HEK293T (cell line): ENCODE data around the gene KBTBD13.
"Not testable (repeated sequence)": the region's sequence is repeated elsewhere in the genome, so short reads cannot be mapped to it uniquely, and the experiment has no call there.

Experiments used
- CTCF ChIA-PET: fragments of 350-600 bp; formaldehyde crosslinking; extraction: SDS; loops from one replicate; lab custom pipeline; 2021; ENCODE audit warnings: antibody characterized with exemption, inconsistent platforms; lab: Yijun Ruan, JAX
- POLR2A ChIA-PET: fragments of 350-600 bp; formaldehyde crosslinking; extraction: SDS; loops from one replicate; lab custom pipeline; 2020; ENCODE audit warnings: antibody characterized with exemption, inconsistent platforms; lab: Yijun Ruan, JAX
- DNase-seq: peaks from one replicate; pipeline ENCODE4 v3.0.0; 2012; ENCODE audit warnings: mixed read lengths; ENCODE audit errors: extremely low spot score
- ARNT ChIP-seq: fragments of 450-650 bp; IDR thresholded peaks from 2 replicates; pipeline ENCODE4 v1.6.1; 2017; ENCODE audit warnings: mild to moderate bottlenecking
- BHLHE40 ChIP-seq: fragments of 450-650 bp; IDR thresholded peaks from 2 replicates; pipeline ENCODE4 v1.6.1; 2016; ENCODE audit warnings: mild to moderate bottlenecking, moderate library complexity, borderline replicate concordance
- CTBP1 ChIP-seq: fragments of 450-650 bp; IDR thresholded peaks from 2 replicates; pipeline ENCODE4 v1.6.1; 2016; ENCODE audit warnings: borderline replicate concordance
- ELF4 ChIP-seq: fragments of 450-650 bp; IDR thresholded peaks from 2 replicates; pipeline ENCODE4 v1.6.1; 2017; ENCODE audit warnings: antibody characterized with exemption
- FOXA1 ChIP-seq: fragments of 450-650 bp; IDR thresholded peaks from 2 replicates; pipeline ENCODE4 v1.6.1; 2016; ENCODE audit warnings: mild to moderate bottlenecking
- FOXK2 ChIP-seq: fragments of 450-650 bp; IDR thresholded peaks from 2 replicates; pipeline ENCODE4 v1.6.1; 2016; ENCODE audit warnings: mild to moderate bottlenecking
- FOXM1 ChIP-seq: fragments of 450-650 bp; IDR thresholded peaks from 2 replicates; pipeline ENCODE4 v1.6.1; 2017; ENCODE audit warnings: mild to moderate bottlenecking, borderline replicate concordance
- HDGF ChIP-seq: fragments of 450-650 bp; IDR thresholded peaks from 2 replicates; pipeline ENCODE4 v1.6.1; 2017; ENCODE audit warnings: antibody characterized with exemption, borderline replicate concordance
- L3MBTL2 ChIP-seq: fragments of 450-650 bp; conservative IDR thresholded peaks from 2 replicates; pipeline ENCODE4 v1.6.1; 2016; ENCODE audit warnings: mild to moderate bottlenecking
- LEF1 ChIP-seq: fragments of 450-650 bp; IDR thresholded peaks from 2 replicates; pipeline ENCODE4 v1.6.1; 2017; ENCODE audit warnings: mild to moderate bottlenecking, borderline replicate concordance
- NFRKB ChIP-seq: fragments of 450-650 bp; IDR thresholded peaks from 2 replicates; pipeline ENCODE4 v1.6.1; 2016; ENCODE audit warnings: mild to moderate bottlenecking, moderate library complexity
- SP1 ChIP-seq: fragments of 450-650 bp; IDR thresholded peaks from 2 replicates; pipeline ENCODE4 v1.6.1; 2017
- SUZ12 ChIP-seq: fragments of 450-650 bp; IDR thresholded peaks from 2 replicates; pipeline ENCODE4 v1.6.1; 2016; ENCODE audit warnings: mild to moderate bottlenecking
- TARDBP ChIP-seq: fragments of 450-650 bp; IDR thresholded peaks from 2 replicates; pipeline ENCODE4 v1.6.1; 2016
- ZNF384 ChIP-seq: fragments of 450-650 bp; IDR thresholded peaks from 2 replicates; pipeline ENCODE4 v1.6.1; 2016
- TF ChIP-seq, protein P1 (sequence below): fragments of 450-650 bp; IDR thresholded peaks from 2 replicates; pipeline ENCODE4 v1.6.1; 2016

KBTBD13 gene

DNA sequence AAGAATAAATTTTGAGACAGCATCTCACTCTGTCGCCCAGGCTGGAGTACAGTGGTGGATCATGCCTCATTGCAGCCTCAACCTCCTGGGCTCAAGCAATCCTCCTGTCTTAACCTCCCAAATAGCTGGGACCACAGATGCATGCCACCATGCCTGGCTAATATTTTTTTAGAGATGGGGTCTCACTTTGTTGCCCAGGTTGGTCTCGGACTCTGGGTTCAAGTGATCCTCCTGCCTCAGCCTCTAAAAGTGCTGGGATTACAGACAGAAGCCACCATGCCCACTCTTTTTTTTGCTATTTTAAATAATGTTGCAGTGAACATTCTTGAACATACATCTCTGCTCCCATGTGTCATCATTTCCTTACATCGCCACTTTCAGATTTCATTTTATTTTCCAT, 38.1 kb upstream of the KBTBD13 start:
- TF ChIP-seq ARNT, result no peak
- TF ChIP-seq FOXA1, result no peak
- no peak for TF ChIP-seq TARDBP
- no peak for TF ChIP-seq NFRKB
- no peak for TF ChIP-seq HDGF
- TF ChIP-seq FOXK2, result no peak
- no peak for TF ChIP-seq ELF4
- POLR2A ChIA-PET, result no interaction called here
- CTCF ChIA-PET, result interaction anchor here (0.7 kb wide), 1 partner anchor 16 kb away, joined by 4 read pairs; no protein-coding TSS in a partner anchor
- no peak for DNase-seq

DNA sequence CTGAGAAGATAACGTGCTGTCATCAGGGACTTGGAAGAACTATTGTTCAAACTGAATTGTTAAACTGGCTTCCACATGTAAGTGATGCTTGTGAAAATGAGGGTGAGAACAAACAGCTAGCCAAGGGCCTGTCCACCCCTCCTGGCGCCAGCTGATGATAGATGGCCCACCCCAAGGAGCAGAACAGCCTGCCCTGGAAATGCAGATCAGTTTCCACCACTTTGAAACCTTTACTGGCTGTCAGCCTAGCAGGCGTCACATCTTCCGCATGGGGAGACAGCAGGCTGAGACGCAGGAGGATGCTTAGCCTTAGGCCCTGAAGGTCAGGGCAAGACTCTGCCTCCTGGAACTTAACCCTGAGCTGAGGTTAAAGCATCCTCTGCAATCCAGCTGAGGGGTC, 37.7 kb upstream of the KBTBD13 start:
- no peak for DNase-seq
- ChIA-PET CTCF (no interaction called here), POLR2A (no interaction called here)
- no peak for TF ChIP-seq L3MBTL2

DNA sequence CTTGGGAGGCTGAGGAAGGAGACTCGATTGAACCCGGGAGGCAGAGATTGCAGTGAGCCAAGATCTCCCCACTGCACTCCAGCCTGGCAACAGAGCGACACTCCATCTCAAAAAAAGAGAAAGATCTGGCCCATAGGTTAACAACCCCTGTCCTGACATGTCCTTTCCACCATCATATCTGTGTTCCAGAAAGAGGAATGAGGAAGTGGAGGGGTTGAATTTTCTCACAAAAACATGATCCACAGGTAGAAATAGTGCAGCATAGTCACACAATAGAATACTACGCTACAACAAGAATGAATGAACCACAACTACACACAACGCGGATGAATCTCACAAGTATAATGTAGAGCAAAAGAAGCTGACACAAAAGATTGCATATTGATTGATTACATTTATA, 36.1 kb upstream of the KBTBD13 start:
- ChIA-PET POLR2A (no interaction called here), CTCF (no interaction called here)
- no peak for DNase-seq
- TF ChIP-seq, protein P1, sequence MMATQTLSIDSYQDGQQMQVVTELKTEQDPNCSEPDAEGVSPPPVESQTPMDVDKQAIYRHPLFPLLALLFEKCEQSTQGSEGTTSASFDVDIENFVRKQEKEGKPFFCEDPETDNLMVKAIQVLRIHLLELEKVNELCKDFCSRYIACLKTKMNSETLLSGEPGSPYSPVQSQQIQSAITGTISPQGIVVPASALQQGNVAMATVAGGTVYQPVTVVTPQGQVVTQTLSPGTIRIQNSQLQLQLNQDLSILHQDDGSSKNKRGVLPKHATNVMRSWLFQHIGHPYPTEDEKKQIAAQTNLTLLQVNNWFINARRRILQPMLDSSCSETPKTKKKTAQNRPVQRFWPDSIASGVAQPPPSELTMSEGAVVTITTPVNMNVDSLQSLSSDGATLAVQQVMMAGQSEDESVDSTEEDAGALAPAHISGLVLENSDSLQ, result no peak
- TF ChIP-seq BHLHE40 (no peak), HDGF (no peak), LEF1 (no peak), SUZ12 (no peak), FOXA1 (no peak), FOXM1 (no peak), SP1 (no peak), ELF4 (no peak), NFRKB (no peak), ZNF384 (no peak)

DNA sequence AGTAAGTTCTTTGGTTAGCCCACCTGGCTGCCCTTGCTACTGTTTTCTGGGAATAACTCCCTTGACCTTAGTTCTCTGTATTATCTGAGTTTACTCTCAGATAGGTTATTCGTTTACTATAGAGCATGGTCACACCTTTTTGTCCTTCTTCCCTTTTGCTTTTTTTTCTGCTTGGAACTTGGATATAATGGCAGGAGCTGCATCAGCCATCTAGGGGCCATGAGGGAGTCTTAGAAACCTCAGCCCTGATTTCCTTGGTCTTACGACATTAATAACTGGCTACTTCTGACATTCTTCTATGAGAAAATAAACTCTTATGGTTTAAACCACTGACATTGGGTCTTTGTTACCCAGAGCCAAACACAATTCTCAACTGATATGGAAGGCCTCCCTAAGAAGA, 34.8 kb upstream of the KBTBD13 start:
- ChIA-PET POLR2A (no interaction called here), CTCF (no interaction called here)
- TF ChIP-seq SUZ12 (no peak), SP1 (no peak), ELF4 (no peak), ARNT (no peak), FOXA1 (no peak), FOXM1 (no peak), TARDBP (no peak), CTBP1 (no peak), L3MBTL2 (no peak), LEF1 (no peak), HDGF (no peak), BHLHE40 (no peak), ZNF384 (no peak), FOXK2 (no peak), NFRKB (no peak)
- TF ChIP-seq, protein P1, result no peak
- DNase-seq, result no peak

DNA sequence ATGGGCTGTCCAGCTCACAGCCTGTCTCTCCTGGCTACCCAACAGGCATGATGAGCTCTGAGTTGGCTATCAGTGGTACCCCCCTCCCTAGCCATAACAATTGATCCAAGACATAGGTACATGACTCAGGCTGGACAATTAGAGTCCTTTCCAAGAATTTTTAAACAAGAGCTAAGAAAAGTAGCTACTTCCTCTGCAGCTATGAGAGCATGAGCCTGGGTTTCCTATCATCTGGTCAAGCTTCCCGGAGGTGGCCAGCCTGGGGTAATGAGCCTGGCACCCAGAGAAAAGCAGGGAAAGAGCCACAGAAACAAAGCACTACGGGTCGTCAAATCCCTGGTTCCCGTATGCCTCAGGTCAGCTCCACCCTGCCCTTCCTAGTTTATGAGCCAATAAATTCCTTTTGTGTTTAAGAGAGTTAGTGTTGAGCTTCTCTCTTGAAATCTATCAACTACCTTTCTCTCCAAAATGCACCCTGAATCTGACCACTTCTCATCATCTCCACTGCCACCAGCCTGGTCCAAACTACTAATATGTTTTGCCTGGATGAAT, 33.7 kb upstream of the KBTBD13 start:
- ChIA-PET POLR2A (interaction anchor here (0.9 kb wide), 1 partner anchor 143 kb away, joined by 3 read pairs; the partner anchor contains the start of gene CLPX), CTCF (interaction anchor here (0.6 to 1.0 kb wide), 3 partner anchors 42 to 458 kb away, joined by 3 to 4 read pairs (median 4); no protein-coding TSS in a partner anchor)
- TF ChIP-seq HDGF (no peak), FOXA1 (no peak), NFRKB (no peak)
- DNase-seq, result no peak

DNA sequence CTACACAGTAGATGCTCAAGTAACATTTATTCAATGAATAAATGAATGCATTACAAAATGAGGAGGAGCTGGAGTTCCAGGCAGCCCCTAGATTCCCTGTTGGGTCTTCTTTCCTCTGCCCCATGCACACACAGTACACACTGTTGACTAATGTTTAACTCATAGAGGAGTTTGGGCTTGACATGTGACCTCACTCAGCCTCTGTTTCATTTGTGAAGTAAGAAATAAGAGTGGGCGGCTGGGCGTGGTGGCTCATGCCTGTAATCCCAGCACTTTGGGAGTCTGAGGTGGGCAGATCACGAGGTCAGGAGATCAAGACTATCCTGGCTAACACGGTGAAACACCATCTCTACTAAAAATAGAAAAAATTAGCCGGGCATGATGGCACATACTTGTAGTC, 32.3 kb upstream of the KBTBD13 start:
- POLR2A ChIA-PET, result not testable (repeated sequence)
- CTCF ChIA-PET, result interaction anchor here (0.6 to 0.8 kb wide), 3 partner anchors 10 to 22 kb away, joined by 3 to 4 read pairs (median 3); no protein-coding TSS in a partner anchor

DNA sequence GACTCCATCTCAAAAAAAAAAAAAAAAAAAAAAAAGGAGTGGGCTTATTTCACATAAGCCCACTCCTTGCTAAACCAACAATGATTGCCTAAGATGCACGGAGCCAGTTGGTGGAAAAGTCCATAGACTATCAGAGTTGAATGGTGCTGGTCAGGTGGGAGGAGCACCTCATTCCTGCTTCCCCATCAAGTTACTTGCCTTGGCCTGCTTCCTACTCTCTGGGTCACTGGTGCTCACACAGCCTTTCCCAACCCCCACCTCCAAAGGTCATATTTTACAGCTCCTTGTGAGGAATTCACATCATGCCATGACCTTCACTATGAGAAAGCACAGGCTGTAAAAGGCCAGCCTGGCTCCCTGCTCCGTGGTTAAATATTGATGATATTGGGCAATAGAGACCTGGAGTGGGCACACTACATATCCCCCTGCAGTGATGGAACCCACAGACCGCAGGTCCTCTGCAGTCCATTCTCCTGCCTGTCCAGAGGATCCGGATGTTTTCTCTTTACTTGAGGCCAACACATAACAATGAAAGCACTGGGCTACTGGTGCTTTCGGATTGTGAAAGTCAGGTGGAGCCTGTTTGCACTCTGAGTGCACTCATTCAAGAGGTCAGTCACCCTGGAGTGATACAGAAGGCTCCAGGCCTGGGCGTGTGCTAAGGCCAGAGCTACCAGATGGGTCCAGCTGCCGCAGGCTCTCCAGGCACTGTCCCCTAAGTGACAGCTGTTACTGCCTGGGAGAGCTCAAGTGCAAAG, 31.6 kb upstream of the KBTBD13 start, which contains the start of gene SLC51B:
Gene SLC51B (plus strand): TSS at position 664 of the 758 bp plus-strand sequence. CDS start 4,618 bp downstream, outside the sequence.
- DNase-seq, result no peak
- TF ChIP-seq L3MBTL2 (no peak), ZNF384 (no peak), BHLHE40 (no peak), FOXA1 (no peak), ARNT (no peak)
- CTCF ChIA-PET, result interaction anchor here (0.5 to 0.6 kb wide), 2 partner anchors 22 kb away, joined by 3 to 4 read pairs; no protein-coding TSS in a partner anchor
- POLR2A ChIA-PET, result no interaction called here

More for the DNA sequence above, 32.3 kb upstream of the KBTBD13 start:
- DNase-seq, result not testable (repeated sequence)
